ENCODE results near the gene MYO1E.

DNA sequence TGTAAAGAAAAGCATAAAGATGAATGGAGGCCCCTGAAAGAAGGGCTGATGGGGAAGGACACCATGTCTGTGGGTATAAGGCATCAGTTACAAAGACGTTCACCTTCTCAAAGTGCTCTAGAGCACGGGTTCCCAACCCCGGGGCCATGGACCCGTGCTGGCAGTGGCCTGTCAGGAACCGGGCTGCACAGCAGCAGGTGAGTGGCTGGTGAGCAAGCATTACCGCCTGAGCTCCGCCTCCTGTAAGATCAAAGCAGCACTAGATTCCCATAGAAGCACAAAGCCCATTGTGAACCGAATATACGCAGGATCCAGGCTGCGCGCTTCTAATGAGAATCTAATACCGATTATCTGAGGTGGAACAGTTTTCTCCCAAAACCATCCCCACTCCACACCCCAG is 25.7 kb downstream of the MYO1E start:
- TF ChIP-seq POLR2A (IDR thresholded peaks at IDR 0.05; ENCODE audit: control extremely low read depth in 1 of 2, low read depth in 2 of 2, low read length in 2 of 2) (no peak), CTCF (IDR thresholded peaks at IDR 0.05; ENCODE audit: control extremely low read depth in 1 of 3, insufficient read depth in 1 of 3, low read depth in 1 of 3, low read length in 3 of 3) (no peak), BCL11A (IDR thresholded peaks at IDR 0.05; ENCODE audit: low read depth in 2 of 2, low read length in 2 of 2) (no peak), CREB1 (IDR thresholded peaks at IDR 0.05) (no peak), ATF3 (IDR thresholded peaks at IDR 0.05; ENCODE audit: insufficient read depth, low read depth, low read length) (no peak), POLR2AphosphoS5 (IDR thresholded peaks at IDR 0.05; ENCODE audit: low read depth, low read length) (no peak), PHF8 (conservative IDR thresholded peaks at IDR 0.05; ENCODE audit: low read depth, low read length) (no peak), FOSL1 (IDR thresholded peaks at IDR 0.05; ENCODE audit: insufficient read depth, low read depth, low read length) (no peak)
